HK-2 (cell line): Measurements from ENCODE around the gene PHLDB1.
"Not testable (repeated sequence)": the region's sequence is repeated elsewhere in the genome, so short reads cannot be mapped to it uniquely, and the experiment has no call there.

Experiments
- DNase-seq: peaks from one replicate; pipeline ENCODE4 v3.0.0-alpha.2; 2018; ENCODE audit not compliant: unreplicated experiment

PHLDB1 gene

GRCh38 chr11:118684187-118684586 lies 76.8 kb downstream of the PHLDB1 start:
- no peak for DNase-seq

- DNase-seq: no peak
Measured at GRCh38 chr11:118687906-118688305, 80.5 kb downstream of the PHLDB1 start.

- not testable (repeated sequence) for DNase-seq
Measured at GRCh38 chr11:118688339-118688738, 80.9 kb downstream of the PHLDB1 start.

GRCh38 chr11:118688851-118689502 lies 81.6 kb downstream of the PHLDB1 start:
- no peak for DNase-seq

- no peak for DNase-seq
Measured at GRCh38 chr11:118689503-118689851, 82.1 kb downstream of the PHLDB1 start.

GRCh38 chr11:118689852-118690552 lies 82.6 kb downstream of the PHLDB1 start:
- DNase-seq: peak; percentile 84

- DNase-seq: no peak
Measured at GRCh38 chr11:118690553-118691304, 83.3 kb downstream of the PHLDB1 start.

- peak; percentile 21 for DNase-seq
Measured at GRCh38 chr11:118691926-118692830, 84.8 kb downstream of the PHLDB1 start.

- DNase-seq: no peak
Measured at GRCh38 chr11:118694185-118694584, 86.8 kb downstream of the PHLDB1 start.

- DNase-seq: no peak
Measured at GRCh38 chr11:118694771-118695170, 87.4 kb downstream of the PHLDB1 start.

GRCh38 chr11:118696673-118697226 lies 89.3 kb downstream of the PHLDB1 start:
- DNase-seq: no peak

GRCh38 chr11:118697346-118697745 lies 89.9 kb downstream of the PHLDB1 start:
- no peak for DNase-seq

- no peak for DNase-seq
Measured at GRCh38 chr11:118699506-118700220, 92.2 kb downstream of the PHLDB1 start.

GRCh38 chr11:118703563-118704106 lies 96.2 kb downstream of the PHLDB1 start:
- no peak for DNase-seq

- DNase-seq: no peak
Measured at GRCh38 chr11:118705111-118705741, 97.8 kb downstream of the PHLDB1 start.

- no peak for DNase-seq
Measured at GRCh38 chr11:118705791-118706545, 98.6 kb downstream of the PHLDB1 start.

GRCh38 chr11:118706546-118706825 lies 99.1 kb downstream of the PHLDB1 start:
- DNase-seq: no peak
